GM23338 (cell line): ENCODE data around the gene SLC25A42. TPM values are rescaled to one million over a fixed set of nuclear protein-coding genes. Genes with fewer than 3 reads are reported as not detected.

Experiments
- ATAC-seq: fragments of 200-7000 bp; cut with Tn5 transposase; 3 replicates; pipeline ENCODE4 v1.9.1; 2020
- DNase-seq: peaks from one replicate; pipeline ENCODE4 v3.0.0-alpha.2; 2015; ENCODE audit warnings: low spot score
- H2AFZ ChIP-seq: fragments of 200-600 bp; sonication (generic); 2 replicates; pipeline ENCODE4 v1.8.0; 2016; ENCODE audit warnings: antibody characterized with exemption, mild to moderate bottlenecking, moderate library complexity
- H3F3A ChIP-seq: fragments of 200-600 bp; sonication (generic); replicated peaks from 2 replicates; pipeline ENCODE4 v1.8.0; 2017; ENCODE audit warnings: antibody characterized with exemption, mixed run types, low read depth
- H3K27ac ChIP-seq: fragments of 200-600 bp; sonication (generic); 2 replicates; pipeline ENCODE4 v1.6.1; 2016; ENCODE audit warnings: low read depth
- H3K27me3 ChIP-seq: fragments of 200-600 bp; sonication (generic); 2 replicates; pipeline ENCODE4 v1.8.0; 2016; ENCODE audit warnings: mild to moderate bottlenecking, mixed run types, moderate library complexity; ENCODE audit not compliant: insufficient read depth
- H3K36me3 ChIP-seq: fragments of 200-600 bp; sonication (generic); 2 replicates; pipeline ENCODE4 v1.8.0; 2016; ENCODE audit warnings: mild to moderate bottlenecking; ENCODE audit not compliant: insufficient read depth
- H3K4me1 ChIP-seq: fragments of 200-600 bp; sonication (generic); 2 replicates; pipeline ENCODE4 v1.8.0; 2016; ENCODE audit warnings: mild to moderate bottlenecking, moderate library complexity; ENCODE audit not compliant: insufficient read depth
- H3K4me2 ChIP-seq: fragments of 200-600 bp; sonication (generic); 2 replicates; pipeline ENCODE4 v1.7.1; 2017; ENCODE audit warnings: mixed run types
- H3K4me3 ChIP-seq: fragments of 200-600 bp; sonication (generic); 2 replicates; pipeline ENCODE4 v1.6.1; 2016; ENCODE audit warnings: mixed run types
- H3K79me2 ChIP-seq: fragments of 200-600 bp; sonication (generic); replicated peaks from 2 replicates; pipeline ENCODE4 v1.8.0; 2017; ENCODE audit warnings: mild to moderate bottlenecking; ENCODE audit not compliant: insufficient read depth
- H3K9me2 ChIP-seq: fragments of 200-600 bp; sonication (generic); 2 replicates; pipeline ENCODE4 v1.8.0; 2017; ENCODE audit not compliant: insufficient read depth
- H4K20me1 ChIP-seq: fragments of 200-600 bp; sonication (generic); replicated peaks from 2 replicates; pipeline ENCODE4 v1.8.0; 2017; ENCODE audit warnings: mild to moderate bottlenecking; ENCODE audit not compliant: insufficient read depth
- H3K27ac Mint-ChIP-seq: 2 replicates; pipeline ENCODE4 v1.8.0; 2020; ENCODE audit warnings: inconsistent platforms, mild to moderate bottlenecking, moderate library complexity, mixed read lengths
- H3K27me3 Mint-ChIP-seq: 3 replicates; pipeline ENCODE4 v1.8.0; 2022; ENCODE audit warnings: low read depth, mild to moderate bottlenecking, moderate library complexity, mixed read lengths, inconsistent platforms; ENCODE audit not compliant: insufficient read depth, poor library complexity
- H3K36me3 Mint-ChIP-seq: 3 replicates; pipeline ENCODE4 v1.8.0; 2021; ENCODE audit warnings: low read depth, mild to moderate bottlenecking, inconsistent platforms, moderate library complexity, mixed read lengths
- H3K4me1 Mint-ChIP-seq: 3 replicates; pipeline ENCODE4 v1.8.0; 2020; ENCODE audit warnings: mild to moderate bottlenecking, inconsistent platforms, mixed read lengths
- H3K4me3 Mint-ChIP-seq: 3 replicates; pipeline ENCODE4 v1.8.0; 2021; ENCODE audit warnings: moderate library complexity, mild to moderate bottlenecking, inconsistent platforms, mixed read lengths
- H3K9me3 Mint-ChIP-seq: 3 replicates; pipeline ENCODE4 v1.8.0; 2020; ENCODE audit warnings: moderate library complexity, mild to moderate bottlenecking, inconsistent platforms, mixed read lengths
- CREB1 ChIP-seq: fragments of 250-450 bp; sonication (Bioruptor Pico); IDR thresholded peaks from 2 replicates; pipeline ENCODE4 v1.5.0; 2020; ENCODE audit warnings: low read depth, mild to moderate bottlenecking, moderate library complexity
- ETS1 ChIP-seq: IDR thresholded peaks from 2 replicates; pipeline ENCODE4 v1.6.1; 2016; ENCODE audit warnings: antibody characterized with exemption
- EZH2 ChIP-seq: fragments of 200-600 bp; sonication (generic); IDR thresholded peaks from one replicate; pipeline ENCODE4 v1.8.0; 2017; ENCODE audit warnings: antibody characterized with exemption, mild to moderate bottlenecking, low read depth; ENCODE audit not compliant: unreplicated experiment
- EZH2phosphoT487 ChIP-seq: fragments of 200-600 bp; sonication (generic); IDR thresholded peaks from one replicate; pipeline ENCODE4 v1.8.1; 2018; ENCODE audit warnings: antibody characterized with exemption; ENCODE audit not compliant: unreplicated experiment
- JUNB ChIP-seq: IDR thresholded peaks from one replicate; pipeline ENCODE4 v1.6.1; 2016; ENCODE audit warnings: antibody characterized with exemption; ENCODE audit not compliant: unreplicated experiment
- NANOG ChIP-seq: IDR thresholded peaks from 2 replicates; pipeline ENCODE4 v1.6.1; 2016; ENCODE audit warnings: antibody characterized with exemption, borderline replicate concordance
- POLR2AphosphoS5 ChIP-seq: IDR thresholded peaks from 2 replicates; pipeline ENCODE4 v1.6.1; 2016; ENCODE audit warnings: antibody characterized with exemption, low read depth
- REST ChIP-seq: IDR thresholded peaks from one replicate; pipeline ENCODE4 v1.6.1; 2018; ENCODE audit warnings: antibody characterized with exemption; ENCODE audit not compliant: unreplicated experiment
- STAT1 ChIP-seq: IDR thresholded peaks from one replicate; pipeline ENCODE4 v1.6.1; 2016; ENCODE audit warnings: antibody characterized with exemption; ENCODE audit not compliant: unreplicated experiment
- ZNF114 ChIP-seq: fragments of 250-450 bp; sonication (Bioruptor Pico); IDR thresholded peaks from 2 replicates; pipeline ENCODE4 v1.5.0; 2020; ENCODE audit warnings: mild to moderate bottlenecking, moderate library complexity
- ZNF331 ChIP-seq: fragments of 250-450 bp; sonication (Bioruptor Pico); IDR thresholded peaks from 2 replicates; pipeline ENCODE4 v1.5.0; 2020; ENCODE audit warnings: low read depth, mild to moderate bottlenecking, moderate library complexity
- polyA plus RNA-seq: library from polyadenylated mRNA; unstranded; fragments of >200 nt; fragmentation: Nextera tagmentation; extraction: Ambion mirVana; gene quantifications from 2 replicates; pipeline ENCODE4 v1.2.1, GENCODE V29; 2016
- total RNA-seq: library from RNA; depleted of rRNA; stranded (reverse); fragments of >200 nt; shearing (Covaris generic); gene quantifications from 2 replicates; pipeline ENCODE4 v1.2.3, GENCODE V29; 2014
- TF ChIP-seq, protein P1 (sequence below), 2 experiments: fragments of 200-600 bp in 1 of 2; sonication (generic) in 1 of 2; conservative IDR thresholded peaks; 2 replicates each; pipeline versions ENCODE4 v1.5.1 to v1.6.1; 2016 to 2017; ENCODE audit warnings: antibody characterized with exemption in 2 of 2, low read depth in 2 of 2, mild to moderate bottlenecking in 2 of 2, moderate library complexity in 1 of 2

SLC25A42 gene
- total and polyA plus RNA-seq, 2 experiments from 2014 or later = 7.3 to 7.6 TPM

DNA sequence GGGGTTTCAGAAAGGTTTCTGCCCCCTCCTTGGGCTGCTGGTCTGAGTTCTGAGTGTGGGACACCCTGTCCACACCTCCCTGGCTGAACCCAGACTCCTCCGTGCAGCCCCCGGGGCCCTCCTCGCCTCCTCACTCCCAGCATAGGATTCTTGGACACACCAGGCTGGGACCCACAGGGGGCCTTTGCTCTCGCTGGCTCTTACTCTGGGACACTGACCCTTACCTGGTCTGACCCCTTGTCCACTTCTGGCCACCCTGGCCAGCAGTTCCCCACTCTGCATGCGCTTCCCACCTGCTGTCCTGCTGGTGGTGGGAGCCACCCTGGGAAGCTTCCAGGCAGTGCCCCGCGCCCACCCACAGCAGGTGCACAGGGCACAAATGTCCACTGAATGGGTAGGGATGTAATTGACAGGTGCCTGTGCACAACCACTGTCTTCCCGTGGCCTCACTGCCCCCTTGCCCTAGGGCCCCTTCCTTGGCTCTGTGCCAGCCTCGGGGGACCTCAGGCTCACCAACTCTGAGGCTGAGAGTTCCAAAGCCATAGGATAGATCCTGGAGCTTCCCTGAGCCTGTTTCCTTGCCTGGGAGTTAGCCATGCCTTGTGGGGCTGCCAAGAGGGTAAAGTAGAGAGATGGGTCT, 7.0 kb upstream of the SLC25A42 start (continued):
- TF ChIP-seq ETS1 = no peak
- no peak for TF ChIP-seq POLR2AphosphoS5
- TF ChIP-seq EZH2phosphoT487 = no peak
- no peak for TF ChIP-seq ZNF331 (CRISPR knock-in tag)
- TF ChIP-seq ZNF114 (CRISPR knock-in tag) = no peak

GRCh38 chr19:19057317-19057716, 6.5 kb upstream of the SLC25A42 start:
- ATAC-seq (no peak), DNase-seq (no peak)
- H3K4me3 Mint-ChIP-seq = no peak overlapping the region
- no peaks in the 10 kb centered on the region; the same call in 1 of the 2 replicates for H3K4me1 ChIP-seq
- H3K4me2 ChIP-seq = no peak overlapping the region
- no peaks in the 10 kb centered on the region for H3K9me2 ChIP-seq
- H3K79me2 ChIP-seq = no peaks in the 10 kb centered on the region
- no peaks in the 10 kb centered on the region for H3K9me3 Mint-ChIP-seq
- H3K4me1 Mint-ChIP-seq = peaks cover 1% of the 10 kb centered on the region; the same call in 2 of the 3 replicates
- no peak overlapping the region for H2AFZ ChIP-seq
- no peak overlapping the region for H3K4me3 ChIP-seq
- H3K36me3 ChIP-seq = peaks cover 6% of the 10 kb centered on the region; the same call in 1 of the 2 replicates
- H4K20me1 ChIP-seq = peaks cover 10% of the 10 kb centered on the region; the same call in 1 of the 2 replicates
- H3K27me3 Mint-ChIP-seq = peaks cover 11% of the 10 kb centered on the region
- peaks cover 10% of the 10 kb centered on the region for H3F3A ChIP-seq
- H3K27ac ChIP-seq = no peak overlapping the region
- no peaks in the 10 kb centered on the region for H3K27me3 ChIP-seq
- H3K36me3 Mint-ChIP-seq = peaks cover 47% of the 10 kb centered on the region
- H3K27ac Mint-ChIP-seq = no peak overlapping the region
- TF ChIP-seq STAT1 = no peak
- TF ChIP-seq EZH2phosphoT487 = no peak
- TF ChIP-seq ZNF114 (CRISPR knock-in tag) = no peak
- no peak for TF ChIP-seq ETS1
- no peak for TF ChIP-seq JUNB
- TF ChIP-seq, protein P1, sequence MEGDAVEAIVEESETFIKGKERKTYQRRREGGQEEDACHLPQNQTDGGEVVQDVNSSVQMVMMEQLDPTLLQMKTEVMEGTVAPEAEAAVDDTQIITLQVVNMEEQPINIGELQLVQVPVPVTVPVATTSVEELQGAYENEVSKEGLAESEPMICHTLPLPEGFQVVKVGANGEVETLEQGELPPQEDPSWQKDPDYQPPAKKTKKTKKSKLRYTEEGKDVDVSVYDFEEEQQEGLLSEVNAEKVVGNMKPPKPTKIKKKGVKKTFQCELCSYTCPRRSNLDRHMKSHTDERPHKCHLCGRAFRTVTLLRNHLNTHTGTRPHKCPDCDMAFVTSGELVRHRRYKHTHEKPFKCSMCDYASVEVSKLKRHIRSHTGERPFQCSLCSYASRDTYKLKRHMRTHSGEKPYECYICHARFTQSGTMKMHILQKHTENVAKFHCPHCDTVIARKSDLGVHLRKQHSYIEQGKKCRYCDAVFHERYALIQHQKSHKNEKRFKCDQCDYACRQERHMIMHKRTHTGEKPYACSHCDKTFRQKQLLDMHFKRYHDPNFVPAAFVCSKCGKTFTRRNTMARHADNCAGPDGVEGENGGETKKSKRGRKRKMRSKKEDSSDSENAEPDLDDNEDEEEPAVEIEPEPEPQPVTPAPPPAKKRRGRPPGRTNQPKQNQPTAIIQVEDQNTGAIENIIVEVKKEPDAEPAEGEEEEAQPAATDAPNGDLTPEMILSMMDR (conservative IDR thresholded peaks at IDR 0.05; ENCODE audit: low read depth in 2 of 2) = no peak
- TF ChIP-seq CREB1 (CRISPR knock-in tag) = no peak
- no peak for TF ChIP-seq REST
- TF ChIP-seq EZH2 = no peak
- TF ChIP-seq POLR2AphosphoS5 = no peak
- no peak for TF ChIP-seq NANOG
